Left lung (tissue), 10 donors: Measurements from ENCODE around the gene SLC9C1. TPM values are rescaled to one million over a fixed set of nuclear protein-coding genes. Genes with fewer than 3 reads are reported as not detected.
"Not testable (repeated sequence)": the region's sequence is repeated elsewhere in the genome, so short reads cannot be mapped to it uniquely, and the experiment has no call there.

ENCODE experiments used
- ATAC-seq: fragments of 200-7000 bp; cut with Tn5 transposase; one replicate; pipeline ENCODE4 v1.9.1; 2020; ENCODE audit warnings: moderate library complexity
- DNase-seq, 4 donors: peaks; one replicate each; pipeline ENCODE4 v3.0.0-alpha.2; 2013 to 2020
- H3K27ac ChIP-seq, 2 donors: fragments of 200-600 bp; sonication (generic) in 1 of 2; one replicate each; pipeline versions ENCODE4 v1.5.0 to v1.8.0; 2020 to 2021
- H3K27me3 ChIP-seq, 2 donors: fragments of 200-600 bp; sonication (generic) in 1 of 2; one replicate each; pipeline versions ENCODE4 v1.5.0 to v1.8.0; 2020 to 2021
- H3K36me3 ChIP-seq, 2 donors: fragments of 200-600 bp; sonication (generic) in 1 of 2; one replicate each; pipeline versions ENCODE4 v1.5.0 to v1.8.0; 2020 to 2021
- H3K4me1 ChIP-seq, 2 donors: fragments of 200-600 bp; one replicate each; pipeline ENCODE4 v1.8.0; 2021
- H3K4me3 ChIP-seq, 2 donors: fragments of 200-600 bp; sonication (generic) in 1 of 2; one replicate each; pipeline versions ENCODE4 v1.5.0 to v1.8.0; 2020 to 2021; ENCODE audit warnings: mild to moderate bottlenecking in 1 of 2
- H3K9me3 ChIP-seq, 2 donors: fragments of 200-600 bp; sonication (generic) in 1 of 2; one replicate each; pipeline versions ENCODE4 v1.5.0 to v1.8.0; 2020 to 2021
- intact Hi-C, 2 donors: fragments of 100-400 bp; cut with DNase I; formaldehyde crosslinking; loops; one replicate each; pipeline versions ENCODE4 v1.11.2 to v1.14.2; 2022
- polyA plus RNA-seq, 6 donors: library from polyadenylated mRNA; unstranded; fragments of 120-200 nt; gene quantifications; one replicate each; pipeline ENCODE4 v1.2.1, GENCODE V29; 2013; ENCODE audit not compliant: insufficient read length in 6 of 6
- total RNA-seq, 2 donors: library from RNA; stranded (reverse); fragmentation: NEBNext Ultra II Directional; extraction: Animal tissue kit (Norgen Biotek cat#: 25700); gene quantifications; one replicate each; pipeline ENCODE4 v1.2.1, GENCODE V29; 2021
- TF ChIP-seq, protein P1 (sequence below), 2 donors: fragments of 200-600 bp; sonication (generic) in 1 of 2; IDR thresholded peaks; one replicate each; pipeline versions ENCODE4 v1.5.0 to v1.8.0; 2021; ENCODE audit warnings: antibody characterized with exemption in 2 of 2
- donor health status: DM: no; HTN: yes; CAD: no.
- donor health status: DM: no; HTN: no; CAD: no.

SLC9C1 gene
- total and polyA plus RNA-seq, 8 donors = 0.20 to 1.3 (median 0.61) TPM; not detected in 1

- TF ChIP-seq, protein P1, sequence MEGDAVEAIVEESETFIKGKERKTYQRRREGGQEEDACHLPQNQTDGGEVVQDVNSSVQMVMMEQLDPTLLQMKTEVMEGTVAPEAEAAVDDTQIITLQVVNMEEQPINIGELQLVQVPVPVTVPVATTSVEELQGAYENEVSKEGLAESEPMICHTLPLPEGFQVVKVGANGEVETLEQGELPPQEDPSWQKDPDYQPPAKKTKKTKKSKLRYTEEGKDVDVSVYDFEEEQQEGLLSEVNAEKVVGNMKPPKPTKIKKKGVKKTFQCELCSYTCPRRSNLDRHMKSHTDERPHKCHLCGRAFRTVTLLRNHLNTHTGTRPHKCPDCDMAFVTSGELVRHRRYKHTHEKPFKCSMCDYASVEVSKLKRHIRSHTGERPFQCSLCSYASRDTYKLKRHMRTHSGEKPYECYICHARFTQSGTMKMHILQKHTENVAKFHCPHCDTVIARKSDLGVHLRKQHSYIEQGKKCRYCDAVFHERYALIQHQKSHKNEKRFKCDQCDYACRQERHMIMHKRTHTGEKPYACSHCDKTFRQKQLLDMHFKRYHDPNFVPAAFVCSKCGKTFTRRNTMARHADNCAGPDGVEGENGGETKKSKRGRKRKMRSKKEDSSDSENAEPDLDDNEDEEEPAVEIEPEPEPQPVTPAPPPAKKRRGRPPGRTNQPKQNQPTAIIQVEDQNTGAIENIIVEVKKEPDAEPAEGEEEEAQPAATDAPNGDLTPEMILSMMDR (IDR thresholded peaks at IDR 0.05) = no peak
- DNase-seq = no peak
- no peak for ATAC-seq
- Histone ChIP-seq H3K36me3 (no peaks in the 10 kb centered on the region), H3K9me3 (peaks cover 0 to 6% of the 10 kb centered on the region in 2 donors), H3K4me3 (no peak overlapping the region), H3K27ac (no peak overlapping the region), H3K4me1 (no peaks in the 10 kb centered on the region), H3K27me3 (no peaks in the 10 kb centered on the region)
- intact Hi-C loops = no loop called here
These were observed 94.2 kb downstream of the SLC9C1 start for GRCh38 chr3:112199622-112200316.

DNA sequence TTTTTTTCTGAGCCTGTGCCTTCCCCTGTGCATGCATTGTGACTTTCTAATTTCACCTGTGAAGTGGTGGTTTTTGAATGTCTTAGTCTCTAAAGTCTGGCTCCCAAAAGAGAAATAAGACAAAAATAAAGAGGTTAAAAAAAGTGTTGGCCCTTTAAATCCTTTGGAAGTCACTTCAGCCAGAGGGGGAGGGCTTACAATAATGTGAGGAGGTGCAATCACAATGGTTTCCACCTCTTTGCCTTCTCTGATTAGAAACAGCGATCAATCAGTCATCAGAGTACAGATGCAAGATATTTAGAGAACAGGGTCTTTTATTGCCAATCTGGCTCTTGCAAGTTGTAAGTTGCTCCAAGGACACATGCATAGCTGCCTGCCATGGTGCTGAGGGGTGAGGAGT, 96.9 kb downstream of the SLC9C1 start:
- Histone ChIP-seq H3K27me3 (no peaks in the 10 kb centered on the region), H3K4me3 (no peak overlapping the region)
- TF ChIP-seq, protein P1 (IDR thresholded peaks at IDR 0.05) = no peak

GRCh38 chr3:112187300-112187699, 106.7 kb downstream of the SLC9C1 start:
- no peaks in the 10 kb centered on the region for H3K4me1 ChIP-seq
- H3K27me3 ChIP-seq = peaks cover 0 to 8% of the 10 kb centered on the region in 2 donors
- intact Hi-C loops = no loop called here
- H3K36me3 ChIP-seq = no peaks in the 10 kb centered on the region
- ATAC-seq (no peak), DNase-seq (no peak)
- TF ChIP-seq, protein P1 (IDR thresholded peaks at IDR 0.05) = no peak
- H3K27ac ChIP-seq = no peak overlapping the region
- no peak overlapping the region for H3K4me3 ChIP-seq
- H3K9me3 ChIP-seq = peaks cover 0 to 10% of the 10 kb centered on the region in 2 donors

More for the DNA sequence above, 96.9 kb downstream of the SLC9C1 start:
- no peak overlapping the region for H3K27ac ChIP-seq
- DNase-seq = no peak
- H3K9me3 ChIP-seq = peaks cover 0 to 25% of the 10 kb centered on the region in 2 donors
- no peak for ATAC-seq
- intact Hi-C loops = no loop called here
- no peaks in the 10 kb centered on the region for H3K4me1 ChIP-seq
- H3K36me3 ChIP-seq = no peaks in the 10 kb centered on the region

DNA sequence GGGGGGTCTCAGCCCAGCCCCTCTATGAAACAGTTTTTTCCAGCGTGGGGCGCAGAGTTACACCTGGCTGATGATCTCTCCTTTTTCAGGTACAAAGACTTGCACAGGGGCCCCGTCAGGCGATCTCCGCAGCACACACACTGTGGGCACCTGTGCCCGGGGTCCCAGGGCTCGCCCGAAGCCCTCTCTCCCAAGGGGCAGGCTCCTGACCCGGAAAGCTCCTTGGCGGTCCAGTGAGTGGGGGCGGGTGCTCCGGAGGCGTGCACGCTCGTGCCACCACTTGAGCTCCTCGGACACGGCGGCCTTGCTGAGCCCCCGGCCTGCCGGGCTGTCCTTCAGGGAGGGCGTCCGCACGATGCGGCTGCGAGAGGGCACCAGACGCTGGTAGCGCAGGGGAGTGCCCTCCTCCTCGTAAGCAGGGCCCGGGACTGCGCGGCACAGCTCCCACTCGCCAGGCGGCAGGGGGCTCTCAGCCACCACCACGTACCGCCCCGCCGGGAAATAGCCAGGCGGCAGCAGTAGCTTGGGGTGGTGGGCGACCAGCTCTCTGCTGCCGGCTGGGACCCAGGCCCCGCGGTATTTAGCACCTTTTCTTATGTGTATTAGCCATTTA, 108.5 kb downstream of the SLC9C1 start:
- intact Hi-C loops, H3K27ac ChIP-seq, H3K4me1 ChIP-seq, H3K27me3 ChIP-seq, H3K4me3 ChIP-seq, H3K36me3 ChIP-seq, H3K9me3 ChIP-seq: not testable (repeated sequence)
- ATAC-seq (peak; percentile 86), DNase-seq (peak in 1 of 4 donors; percentile 8)

- intact Hi-C loops = no loop called here
- H3K9me3 ChIP-seq = no peaks in the 10 kb centered on the region
- DNase-seq = no peak
- no peaks in the 10 kb centered on the region for H3K36me3 ChIP-seq
- H3K4me1 ChIP-seq = no peaks in the 10 kb centered on the region
- TF ChIP-seq, protein P1 (IDR thresholded peaks at IDR 0.05) = no peak
- ATAC-seq = no peak
- H3K27me3 ChIP-seq = no peaks in the 10 kb centered on the region
- H3K4me3 ChIP-seq = no peak overlapping the region
- H3K27ac ChIP-seq = no peak overlapping the region
These were observed 118.4 kb downstream of the SLC9C1 start for GRCh38 chr3:112175646-112176045.
